Neural cell (in vitro differentiated cells): ENCODE measurements around the gene RPRML. TPM values are rescaled to one million over a fixed set of nuclear protein-coding genes. Genes with fewer than 3 reads are reported as not detected.

Experiments used
- H2AFZ ChIP-seq: fragments of 200-600, 300-800 bp; sonication (generic), shearing (Covaris generic); 2 replicates; pipeline ENCODE4 v1.6.0; 2014; ENCODE audit warnings: low read depth, mild to moderate bottlenecking, antibody characterized with exemption, low read length, moderate library complexity
- H3F3A ChIP-seq: fragments of 200-600 bp; shearing (Covaris generic); 2 replicates; pipeline ENCODE4 v1.6.1; 2016; ENCODE audit warnings: mild to moderate bottlenecking, moderate library complexity, mixed read lengths, antibody characterized with exemption, low read length; ENCODE audit not compliant: insufficient read depth, poor library complexity, severe bottlenecking
- H3K27ac ChIP-seq: fragments of 200-600, 300-800 bp; sonication (generic), shearing (Covaris generic); 2 replicates; pipeline ENCODE4 v1.5.1; 2014; ENCODE audit warnings: mild to moderate bottlenecking, low read length, moderate library complexity
- H3K27me3 ChIP-seq: fragments of 300-800, 200-600 bp; sonication (generic), shearing (Covaris generic); 2 replicates; pipeline ENCODE4 v1.6.0; 2014; ENCODE audit warnings: mild to moderate bottlenecking, low read depth, low read length, moderate library complexity; ENCODE audit not compliant: insufficient read depth
- H3K36me3 ChIP-seq: fragments of 300-800, 200-600 bp; sonication (generic), shearing (Covaris generic); 2 replicates; pipeline ENCODE4 v1.5.1; 2014; ENCODE audit warnings: mild to moderate bottlenecking, antibody characterized with exemption, low read length, moderate library complexity; ENCODE audit not compliant: insufficient read depth
- H3K4me2 ChIP-seq: fragments of 300-800, 200-600 bp; sonication (generic), shearing (Covaris generic); 2 replicates; pipeline ENCODE4 v1.6.0; 2014; ENCODE audit warnings: mild to moderate bottlenecking, low read length
- H3K4me3 ChIP-seq: fragments of 300-800, 200-600 bp; sonication (generic), shearing (Covaris generic); 2 replicates; pipeline ENCODE4 v1.5.1; 2014; ENCODE audit warnings: mild to moderate bottlenecking, low read length, moderate library complexity
- H3K79me2 ChIP-seq: fragments of 200-600 bp; shearing (Covaris generic); replicated peaks from 2 replicates; pipeline ENCODE4 v1.6.0; 2014; ENCODE audit warnings: mild to moderate bottlenecking, low read length, moderate library complexity; ENCODE audit not compliant: insufficient read depth
- H3K9ac ChIP-seq: fragments of 300-800, 200-600 bp; sonication (generic), shearing (Covaris generic); 2 replicates; pipeline ENCODE4 v1.6.1; 2016; ENCODE audit warnings: mild to moderate bottlenecking, low read length, mixed read lengths
- H3K9me2 ChIP-seq: fragments of 200-600 bp; shearing (Covaris generic); 2 replicates; pipeline ENCODE4 v1.6.1; 2016; ENCODE audit warnings: mild to moderate bottlenecking, low read length, mixed read lengths; ENCODE audit not compliant: insufficient read depth
- H3K9me3 ChIP-seq: fragments of 200-600, 300-800 bp; sonication (generic), shearing (Covaris generic); 2 replicates; pipeline ENCODE4 v1.6.1; 2016; ENCODE audit warnings: mild to moderate bottlenecking, mixed run types, low read length, moderate library complexity, mixed read lengths
- H4K20me1 ChIP-seq: fragments of 200-600 bp; shearing (Covaris generic); 2 replicates; pipeline ENCODE4 v1.6.1; 2016; ENCODE audit warnings: mild to moderate bottlenecking, mixed run types; ENCODE audit not compliant: insufficient read depth
- CTCF ChIP-seq: fragments of 450-650 bp; IDR thresholded peaks from 2 replicates; pipeline ENCODE4 v1.5.1; 2014; ENCODE audit warnings: antibody characterized with exemption, mild to moderate bottlenecking, moderate library complexity; ENCODE audit not compliant: poor library complexity, severe bottlenecking
- EP300 ChIP-seq: fragments of 450-650 bp; conservative IDR thresholded peaks from 2 replicates; pipeline ENCODE4 v1.6.1; 2014; ENCODE audit warnings: antibody characterized with exemption, mild to moderate bottlenecking, moderate library complexity; ENCODE audit not compliant: poor library complexity, severe bottlenecking
- EZH2 ChIP-seq: fragments of 200-600, 300-800 bp; shearing (Covaris generic), sonication (generic); IDR thresholded peaks from 2 replicates; pipeline ENCODE4 v1.6.1; 2014; ENCODE audit warnings: antibody characterized with exemption, low read length, borderline replicate concordance, mild to moderate bottlenecking; ENCODE audit not compliant: insufficient read depth, poor library complexity, severe bottlenecking
- MXI1 ChIP-seq: fragments of 450-650 bp; conservative IDR thresholded peaks from 2 replicates; pipeline ENCODE4 v1.6.1; 2014; ENCODE audit warnings: antibody characterized with exemption, mild to moderate bottlenecking; ENCODE audit not compliant: poor library complexity, severe bottlenecking
- POLR2AphosphoS5 ChIP-seq: IDR thresholded peaks from 2 replicates; pipeline ENCODE4 v1.6.1; 2012
- RAD21 ChIP-seq: fragments of 450-650 bp; conservative IDR thresholded peaks from 2 replicates; pipeline ENCODE4 v1.6.1; 2014; ENCODE audit warnings: antibody characterized with exemption, mild to moderate bottlenecking, moderate library complexity
- REST ChIP-seq: IDR thresholded peaks from 2 replicates; pipeline ENCODE4 v1.6.1; 2012; ENCODE audit warnings: borderline replicate concordance
- SMC3 ChIP-seq: fragments of 450-650 bp; conservative IDR thresholded peaks from 2 replicates; pipeline ENCODE4 v1.6.1; 2014; ENCODE audit warnings: antibody characterized with exemption, mild to moderate bottlenecking, moderate library complexity; ENCODE audit not compliant: poor library complexity
- TAF1 ChIP-seq: IDR thresholded peaks from 2 replicates; pipeline ENCODE4 v1.6.1; 2012; ENCODE audit warnings: low read depth
- polyA plus RNA-seq: library from polyadenylated mRNA; depleted of rRNA; stranded (reverse); fragments of >200 nt; gene quantifications from 2 replicates; pipeline ENCODE4 v1.2.3, GENCODE V29; 2014

The RPRML gene
- polyA plus RNA-seq, 1 donor from 2014 or later, result 4.7 TPM

- Histone ChIP-seq H3K9me2 (no peaks in the 10 kb centered on the region), H3K79me2 (peaks cover 13% of the 10 kb centered on the region), H3K27me3 (no peaks in the 10 kb centered on the region), H3K27ac (no peak overlapping the region), H4K20me1 (no peaks in the 10 kb centered on the region), H3K36me3 (no peaks in the 10 kb centered on the region), H3K9ac (no peak overlapping the region), H3K9me3 (no peaks in the 10 kb centered on the region), H3K4me3 (no peak overlapping the region), H2AFZ (no peak overlapping the region), H3K4me2 (no peak overlapping the region), H3F3A (no peaks in the 10 kb centered on the region)
- TF ChIP-seq RAD21, result no peak
- TF ChIP-seq TAF1, result no peak
- TF ChIP-seq SMC3, result no peak
- no peak for TF ChIP-seq CTCF
- TF ChIP-seq EP300, result no peak
- TF ChIP-seq EZH2, result no peak
- no peak for TF ChIP-seq POLR2AphosphoS5
- TF ChIP-seq REST, result no peak
- TF ChIP-seq MXI1, result no peak
Observed at GRCh38 chr17:46931596-46931995, 47.5 kb downstream of the RPRML start.

GRCh38 chr17:46930051-46930450 is 49.0 kb downstream of the RPRML start:
- H3K9me2 ChIP-seq, result no peaks in the 10 kb centered on the region
- TF ChIP-seq EZH2 (no peak), REST (no peak), CTCF (no peak)
- no peak overlapping the region for H3K4me2 ChIP-seq
- H3K27me3 ChIP-seq, result no peaks in the 10 kb centered on the region
- no peaks in the 10 kb centered on the region for H3K36me3 ChIP-seq
- no peaks in the 10 kb centered on the region for H4K20me1 ChIP-seq
- H3K4me3 ChIP-seq, result no peak overlapping the region
- H3K9ac ChIP-seq, result no peak overlapping the region
- no peaks in the 10 kb centered on the region for H3F3A ChIP-seq
- peaks cover 29% of the 10 kb centered on the region for H3K79me2 ChIP-seq
- H3K9me3 ChIP-seq, result no peaks in the 10 kb centered on the region
- no peak overlapping the region for H3K27ac ChIP-seq
- H2AFZ ChIP-seq, result no peak overlapping the region
